ENCODE measurements around the gene GAA. TPM values are rescaled to one million over a fixed set of nuclear protein-coding genes. Genes with fewer than 3 reads are reported as not detected.

Gene GAA
- total and polyA plus RNA-seq, 4 donors, result 21.3 to 58.7 (median 37.0) TPM

GRCh38 chr17:80063830-80064585, 37.4 kb upstream of the GAA start:
- Histone ChIP-seq H3K27ac (ENCODE audit: low read depth in 1 of 2, low read length in 2 of 2) (no peak overlapping the region), H3K27me3 (ENCODE audit: control insufficient read depth in 4 of 4, insufficient read depth in 4 of 4, low read length in 3 of 4) (no peaks in the 10 kb centered on the region), H3K4me3 (ENCODE audit: low read depth in 1 of 3, low read length in 3 of 3) (no peak overlapping the region), H3K9me3 (ENCODE audit: control insufficient read depth in 4 of 4, low read length in 3 of 4) (no peaks in the 10 kb centered on the region), H3K36me3 (ENCODE audit: control insufficient read depth in 4 of 4, insufficient read depth in 3 of 4, low read depth in 1 of 4, low read length in 3 of 4) (no peaks in the 10 kb centered on the region), H3K4me1 (ENCODE audit: control insufficient read depth in 4 of 4, insufficient read depth in 4 of 4, low read length in 3 of 4) (peaks cover 0 to 8% (median 3%) of the 10 kb centered on the region in 4 donors), H3K9ac (ENCODE audit: low read depth in 1 of 2, low read length in 2 of 2) (no peak overlapping the region)
- 84% methylated on average over 27 of the region's 27 CpGs for WGBS
- TF ChIP-seq NR2F2 (IDR thresholded peaks at IDR 0.05) (no peak), TAF1 (conservative IDR thresholded peaks at IDR 0.05) (no peak), JUND (IDR thresholded peaks at IDR 0.05) (no peak), HNF4G (IDR thresholded peaks at IDR 0.05) (no peak), SP1 (IDR thresholded peaks at IDR 0.05) (peak; percentile 44), RAD21 (IDR thresholded peaks at IDR 0.05) (no peak), RXRA (IDR thresholded peaks at IDR 0.05) (no peak)
- TF ChIP-seq, protein P1, sequence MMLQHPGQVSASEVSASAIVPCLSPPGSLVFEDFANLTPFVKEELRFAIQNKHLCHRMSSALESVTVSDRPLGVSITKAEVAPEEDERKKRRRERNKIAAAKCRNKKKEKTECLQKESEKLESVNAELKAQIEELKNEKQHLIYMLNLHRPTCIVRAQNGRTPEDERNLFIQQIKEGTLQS (IDR thresholded peaks at IDR 0.05), result no peak
- DNase-seq (ENCODE audit: low spot score), result no peak

DNA sequence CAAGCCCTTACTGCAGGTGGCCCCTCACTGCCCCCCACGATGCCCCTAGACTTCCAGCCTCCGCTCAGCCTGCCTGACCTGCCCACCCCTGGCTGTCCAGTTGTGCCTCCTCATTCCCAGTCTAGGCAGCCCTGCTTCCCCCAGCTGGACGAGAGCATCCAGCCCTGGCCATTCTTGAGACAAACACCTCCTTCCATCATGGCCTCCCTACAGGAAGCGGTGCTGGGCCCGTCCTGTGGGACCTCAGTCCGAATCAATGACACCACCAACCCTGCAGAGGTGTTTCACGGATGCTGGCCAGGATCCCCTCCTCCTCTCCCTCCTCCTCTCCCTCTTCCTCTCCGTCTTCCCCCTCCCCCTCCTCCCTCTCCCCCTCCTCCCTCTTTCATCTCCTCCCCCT, 36.7 kb upstream of the GAA start:
- Histone ChIP-seq H3K27me3 (ENCODE audit: control insufficient read depth in 4 of 4, insufficient read depth in 4 of 4, low read length in 3 of 4) (no peaks in the 10 kb centered on the region), H3K4me1 (ENCODE audit: control insufficient read depth in 4 of 4, insufficient read depth in 4 of 4, low read length in 3 of 4) (peaks cover 0 to 10% (median 6%) of the 10 kb centered on the region in 4 donors), H3K9me3 (ENCODE audit: control insufficient read depth in 4 of 4, low read length in 3 of 4) (no peaks in the 10 kb centered on the region), H3K9ac (ENCODE audit: low read depth in 1 of 2, low read length in 2 of 2) (no peak overlapping the region), H3K27ac (ENCODE audit: low read depth in 1 of 2, low read length in 2 of 2) (no peak overlapping the region), H3K36me3 (ENCODE audit: control insufficient read depth in 4 of 4, insufficient read depth in 3 of 4, low read depth in 1 of 4, low read length in 3 of 4) (no peaks in the 10 kb centered on the region), H3K4me3 (ENCODE audit: low read depth in 1 of 3, low read length in 3 of 3) (no peak overlapping the region)
- no peak for DNase-seq (ENCODE audit: low spot score)
- TF ChIP-seq, protein P2, sequence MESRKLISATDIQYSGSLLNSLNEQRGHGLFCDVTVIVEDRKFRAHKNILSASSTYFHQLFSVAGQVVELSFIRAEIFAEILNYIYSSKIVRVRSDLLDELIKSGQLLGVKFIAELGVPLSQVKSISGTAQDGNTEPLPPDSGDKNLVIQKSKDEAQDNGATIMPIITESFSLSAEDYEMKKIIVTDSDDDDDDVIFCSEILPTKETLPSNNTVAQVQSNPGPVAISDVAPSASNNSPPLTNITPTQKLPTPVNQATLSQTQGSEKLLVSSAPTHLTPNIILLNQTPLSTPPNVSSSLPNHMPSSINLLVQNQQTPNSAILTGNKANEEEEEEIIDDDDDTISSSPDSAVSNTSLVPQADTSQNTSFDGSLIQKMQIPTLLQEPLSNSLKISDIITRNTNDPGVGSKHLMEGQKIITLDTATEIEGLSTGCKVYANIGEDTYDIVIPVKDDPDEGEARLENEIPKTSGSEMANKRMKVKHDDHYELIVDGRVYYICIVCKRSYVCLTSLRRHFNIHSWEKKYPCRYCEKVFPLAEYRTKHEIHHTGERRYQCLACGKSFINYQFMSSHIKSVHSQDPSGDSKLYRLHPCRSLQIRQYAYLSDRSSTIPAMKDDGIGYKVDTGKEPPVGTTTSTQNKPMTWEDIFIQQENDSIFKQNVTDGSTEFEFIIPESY (IDR thresholded peaks at IDR 0.05), result no peak
- TF ChIP-seq, protein P3, sequence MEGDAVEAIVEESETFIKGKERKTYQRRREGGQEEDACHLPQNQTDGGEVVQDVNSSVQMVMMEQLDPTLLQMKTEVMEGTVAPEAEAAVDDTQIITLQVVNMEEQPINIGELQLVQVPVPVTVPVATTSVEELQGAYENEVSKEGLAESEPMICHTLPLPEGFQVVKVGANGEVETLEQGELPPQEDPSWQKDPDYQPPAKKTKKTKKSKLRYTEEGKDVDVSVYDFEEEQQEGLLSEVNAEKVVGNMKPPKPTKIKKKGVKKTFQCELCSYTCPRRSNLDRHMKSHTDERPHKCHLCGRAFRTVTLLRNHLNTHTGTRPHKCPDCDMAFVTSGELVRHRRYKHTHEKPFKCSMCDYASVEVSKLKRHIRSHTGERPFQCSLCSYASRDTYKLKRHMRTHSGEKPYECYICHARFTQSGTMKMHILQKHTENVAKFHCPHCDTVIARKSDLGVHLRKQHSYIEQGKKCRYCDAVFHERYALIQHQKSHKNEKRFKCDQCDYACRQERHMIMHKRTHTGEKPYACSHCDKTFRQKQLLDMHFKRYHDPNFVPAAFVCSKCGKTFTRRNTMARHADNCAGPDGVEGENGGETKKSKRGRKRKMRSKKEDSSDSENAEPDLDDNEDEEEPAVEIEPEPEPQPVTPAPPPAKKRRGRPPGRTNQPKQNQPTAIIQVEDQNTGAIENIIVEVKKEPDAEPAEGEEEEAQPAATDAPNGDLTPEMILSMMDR (IDR thresholded peaks at IDR 0.05; ENCODE audit: low read depth, low read length, missing input control), result no peak
- TF ChIP-seq REST (IDR thresholded peaks at IDR 0.05) (no peak), RXRA (IDR thresholded peaks at IDR 0.05) (no peak), RAD21 (IDR thresholded peaks at IDR 0.05) (no peak), JUND (IDR thresholded peaks at IDR 0.05) (no peak), GABPA (IDR thresholded peaks at IDR 0.05 in 1 of 2, conservative IDR thresholded peaks at IDR 0.05 in 1 of 2) (no peak), EGR1 (IDR thresholded peaks at IDR 0.05; ENCODE audit: low read depth in 2 of 2) (no peak), TAF1 (conservative IDR thresholded peaks at IDR 0.05) (no peak), FOXA2 (IDR thresholded peaks at IDR 0.05) (no peak), SP1 (IDR thresholded peaks at IDR 0.05) (no peak)
- TF ChIP-seq, protein P4, sequence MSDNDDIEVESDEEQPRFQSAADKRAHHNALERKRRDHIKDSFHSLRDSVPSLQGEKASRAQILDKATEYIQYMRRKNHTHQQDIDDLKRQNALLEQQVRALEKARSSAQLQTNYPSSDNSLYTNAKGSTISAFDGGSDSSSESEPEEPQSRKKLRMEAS (IDR thresholded peaks at IDR 0.05), result no peak
- WGBS, result 89% methylated on average over 8 of the region's 8 CpGs
